Transverse colon (tissue), 4 donors: ENCODE results near the gene DNAJC6. TPM values are rescaled to one million over a fixed set of nuclear protein-coding genes. Genes with fewer than 3 reads are reported as not detected.

Experiments
- DNase-seq: peaks from one replicate; pipeline ENCODE4 v3.0.0-alpha.2; 2019
- H3K27ac ChIP-seq, 4 donors: fragments of 200-600 bp; sonication (generic); 2 replicates each; pipeline ENCODE4 v1.5.1; 2016 to 2018; ENCODE audit warnings: inconsistent platforms in 4 of 4
- H3K27me3 ChIP-seq: fragments of 200-600 bp; sonication (generic); 2 replicates; pipeline ENCODE4 v1.5.1; 2017; ENCODE audit warnings: inconsistent platforms
- H3K36me3 ChIP-seq, 4 donors: fragments of 200-600 bp; sonication (generic); 2 replicates each; pipeline ENCODE4 v1.5.1; 2017 to 2019; ENCODE audit warnings: inconsistent platforms in 4 of 4
- H3K4me1 ChIP-seq, 4 donors: fragments of 200-600 bp; sonication (generic); 2 replicates each; pipeline ENCODE4 v1.5.1; 2017 to 2020; ENCODE audit warnings: inconsistent platforms in 4 of 4
- H3K4me3 ChIP-seq, 4 donors: fragments of 200-600 bp; sonication (generic); 1 replicate in 1 of 4; 2 replicates in 3 of 4; pipeline versions ENCODE4 v1.5.1 to v1.6.1; 2017 to 2019; ENCODE audit warnings: inconsistent platforms in 4 of 4
- H3K9me3 ChIP-seq, 2 donors: fragments of 200-600 bp; sonication (generic); 2 replicates each; pipeline ENCODE4 v1.5.1; 2017 to 2019; ENCODE audit warnings: inconsistent platforms in 2 of 2
- CTCF ChIP-seq, 5 experiments: fragments of 200-600 bp in 3 of 5; fragments of 450-650 bp in 2 of 5; sonication (generic) in 3 of 5; IDR thresholded peaks; 1 replicate in 2 of 5; 2 replicates in 3 of 5; pipeline ENCODE4 v1.5.1; 2016 to 2017; ENCODE audit warnings: antibody characterized with exemption in 5 of 5, inconsistent platforms in 3 of 5, mild to moderate bottlenecking in 2 of 5, moderate library complexity in 1 of 5
- EP300 ChIP-seq: sonication (generic); formaldehyde crosslinking; IDR thresholded peaks from one replicate; pipeline ENCODE4 v1.6.1; 2017; ENCODE audit warnings: antibody characterized with exemption, low read depth
- POLR2A ChIP-seq: fragments of 450-650 bp; IDR thresholded peaks from one replicate; pipeline ENCODE4 v1.6.1; 2016; ENCODE audit warnings: antibody characterized with exemption, mild to moderate bottlenecking, moderate library complexity
- POLR2AphosphoS5 ChIP-seq, 3 donors: sonication (generic); formaldehyde crosslinking; IDR thresholded peaks; one replicate each; pipeline ENCODE4 v1.6.1; 2016; ENCODE audit warnings: antibody characterized with exemption in 3 of 3
- WGBS, 2 donors: methylation state at CpG; one replicate each; pipeline ENCODE4 v1.1.5; 2018; ENCODE audit warnings: low coverage in 1 of 2; 5-methylcytosine and 5-hydroxymethylcytosine counted together
- in situ Hi-C, 4 donors: fragments of 200-750 bp; cut with MboI; loops; one replicate each; pipeline versions ENCODE4 v1.15.0 to v1.15.1; 2017; ENCODE audit warnings: low sequenced_read_pairs in 3 of 4, low pct_ligation_motif_present in 1 of 4, low pct_unique_long_range_greater_than_20kb in 1 of 4
- intact Hi-C: fragments of 100-400 bp; cut with DNase I; formaldehyde crosslinking; loops from one replicate; pipeline ENCODE4 v1.15.1; 2023; ENCODE audit warnings: low total_unique reads
- total RNA-seq, 4 donors: library from RNA; depleted of rRNA; stranded (reverse); fragments of >200 nt; gene quantifications; one replicate each; pipeline ENCODE4 v1.1.0, GENCODE V29; 2016

The DNAJC6 gene
- total RNA-seq, 4 donors from 2014 or later = 0.40 to 2.7 (median 1.7) TPM

GRCh38 chr1:65339866-65340468, 30.6 kb downstream of the DNAJC6 start:
- Histone ChIP-seq H3K27ac (no peak overlapping the region), H3K9me3 (no peaks in the 10 kb centered on the region), H3K36me3 (no peaks in the 10 kb centered on the region), H3K4me3 (no peak overlapping the region), H3K4me1 (no peaks in the 10 kb centered on the region), H3K27me3 (no peaks in the 10 kb centered on the region)
- in situ Hi-C loops = no loop called here
- DNase-seq = no peak
- intact Hi-C loops = no loop called here
- WGBS, 2 donors = 76 to 81% methylated on average over 2 to 3 of the region's 3 CpGs
- TF ChIP-seq POLR2AphosphoS5 (IDR thresholded peaks at IDR 0.05) (no peak), POLR2A (no peak), CTCF (IDR thresholded peaks at IDR 0.05) (no peak), EP300 (no peak)

- 67% methylated on average over 1 of the region's 1 CpG; no CpG with 5 or more reads in 1 of the 2 donors for WGBS, 2 donors
- no peak for TF ChIP-seq POLR2AphosphoS5 (IDR thresholded peaks at IDR 0.05)
- TF ChIP-seq CTCF (IDR thresholded peaks at IDR 0.05) = no peak
- no peak for TF ChIP-seq EP300
- no peak for TF ChIP-seq POLR2A
- no peak for DNase-seq
- intact Hi-C loops (no loop called here), in situ Hi-C loops (no loop called here)
- H3K27me3 ChIP-seq = no peaks in the 10 kb centered on the region
- no peaks in the 10 kb centered on the region for H3K36me3 ChIP-seq
- no peaks in the 10 kb centered on the region for H3K4me1 ChIP-seq
- no peak overlapping the region for H3K27ac ChIP-seq
- no peaks in the 10 kb centered on the region for H3K9me3 ChIP-seq
- no peak overlapping the region for H3K4me3 ChIP-seq
These were observed 32.0 kb downstream of the DNAJC6 start for GRCh38 chr1:65341381-65341780.

GRCh38 chr1:65343286-65343685, 33.9 kb downstream of the DNAJC6 start:
- in situ Hi-C loops (no loop called here), intact Hi-C loops (no loop called here)
- Histone ChIP-seq H3K4me1 (no peaks in the 10 kb centered on the region), H3K36me3 (no peaks in the 10 kb centered on the region), H3K27ac (no peak overlapping the region), H3K27me3 (no peaks in the 10 kb centered on the region), H3K4me3 (no peak overlapping the region), H3K9me3 (no peaks in the 10 kb centered on the region)
- 79% methylated on average over 3 of the region's 3 CpGs for WGBS, 2 donors
- DNase-seq = no peak
- TF ChIP-seq CTCF (IDR thresholded peaks at IDR 0.05) (no peak), POLR2AphosphoS5 (IDR thresholded peaks at IDR 0.05) (no peak), EP300 (no peak), POLR2A (no peak)

- Histone ChIP-seq H3K27me3 (no peaks in the 10 kb centered on the region), H3K4me1 (no peaks in the 10 kb centered on the region), H3K4me3 (no peak overlapping the region), H3K36me3 (no peaks in the 10 kb centered on the region), H3K9me3 (no peaks in the 10 kb centered on the region), H3K27ac (no peak overlapping the region)
- in situ Hi-C loops (no loop called here), intact Hi-C loops (no loop called here)
- TF ChIP-seq POLR2AphosphoS5 (IDR thresholded peaks at IDR 0.05) (no peak), EP300 (no peak), POLR2A (no peak)
- no peak for DNase-seq
- WGBS, 2 donors = 75 to 80% methylated on average over 1 to 3 of the region's 3 CpGs
These were observed 35.0 kb downstream of the DNAJC6 start for GRCh38 chr1:65344171-65344814.
